NCI-H1417 (cell line): ENCODE results near the gene ACER1.

Source experiments
- DNase-seq, 3 experiments: peaks; one replicate each; lab custom pipeline; 2025; lab: John Stamatoyannopoulos, UW

The ACER1 gene

DNA sequence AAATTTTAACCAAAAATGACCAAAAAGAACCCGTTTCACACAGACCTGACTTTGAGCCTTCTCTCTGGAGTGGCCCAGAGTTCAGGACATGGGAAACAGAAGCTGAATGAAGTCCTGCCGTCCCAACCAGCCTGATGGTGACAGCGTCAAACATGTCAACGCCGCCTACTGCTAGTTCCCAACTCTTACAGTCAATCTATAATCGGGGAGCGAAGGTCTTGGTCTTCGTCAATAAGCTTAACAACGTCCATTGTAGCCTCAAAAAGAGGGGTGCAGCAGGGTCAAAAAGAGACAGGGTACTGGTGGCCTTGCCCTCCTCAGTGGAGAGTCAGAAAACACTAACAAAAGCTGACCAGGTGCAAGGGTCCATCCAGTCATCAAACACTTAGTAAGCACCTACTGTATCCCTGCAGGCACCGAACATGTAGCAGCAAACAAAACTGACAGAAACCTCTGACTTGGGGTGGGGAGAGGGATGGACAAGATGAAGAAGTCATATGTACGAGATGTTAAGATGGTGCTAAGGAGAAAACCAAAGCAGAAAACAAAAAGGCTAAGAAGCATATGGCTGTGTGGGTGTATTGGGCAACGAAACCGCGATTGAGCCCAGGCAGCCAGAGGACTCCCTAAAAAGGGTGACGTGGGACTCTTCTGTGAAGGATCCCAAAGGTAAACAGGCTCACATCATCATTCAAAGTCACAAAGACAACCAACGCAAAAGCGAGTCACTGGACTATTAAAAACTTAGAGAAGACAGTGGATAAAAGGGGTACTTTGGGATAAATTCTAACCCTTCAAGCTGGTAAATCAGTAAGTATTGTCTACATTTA lies 65.6 kb downstream of the ACER1 start:
- no peak for DNase-seq

DNA sequence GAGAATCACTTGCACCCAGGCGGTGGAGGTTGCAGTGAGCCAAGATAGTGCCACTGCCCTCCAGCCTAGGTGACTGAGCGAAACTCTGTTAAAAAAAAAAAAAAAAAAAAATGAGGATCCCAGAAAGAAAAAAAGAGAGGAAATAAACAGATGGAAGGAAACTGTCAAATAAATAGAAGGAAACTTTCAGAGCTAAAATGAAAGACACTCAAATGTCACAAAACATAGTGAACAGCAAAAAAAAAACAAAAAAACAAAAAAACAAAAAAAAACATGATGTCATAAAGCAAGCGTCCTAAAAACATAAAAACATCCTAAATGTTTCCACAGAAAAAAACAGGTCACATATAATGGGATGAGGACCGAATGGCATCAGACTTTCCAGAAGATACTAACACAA lies 68.6 kb downstream of the ACER1 start:
- no peak for DNase-seq

DNA sequence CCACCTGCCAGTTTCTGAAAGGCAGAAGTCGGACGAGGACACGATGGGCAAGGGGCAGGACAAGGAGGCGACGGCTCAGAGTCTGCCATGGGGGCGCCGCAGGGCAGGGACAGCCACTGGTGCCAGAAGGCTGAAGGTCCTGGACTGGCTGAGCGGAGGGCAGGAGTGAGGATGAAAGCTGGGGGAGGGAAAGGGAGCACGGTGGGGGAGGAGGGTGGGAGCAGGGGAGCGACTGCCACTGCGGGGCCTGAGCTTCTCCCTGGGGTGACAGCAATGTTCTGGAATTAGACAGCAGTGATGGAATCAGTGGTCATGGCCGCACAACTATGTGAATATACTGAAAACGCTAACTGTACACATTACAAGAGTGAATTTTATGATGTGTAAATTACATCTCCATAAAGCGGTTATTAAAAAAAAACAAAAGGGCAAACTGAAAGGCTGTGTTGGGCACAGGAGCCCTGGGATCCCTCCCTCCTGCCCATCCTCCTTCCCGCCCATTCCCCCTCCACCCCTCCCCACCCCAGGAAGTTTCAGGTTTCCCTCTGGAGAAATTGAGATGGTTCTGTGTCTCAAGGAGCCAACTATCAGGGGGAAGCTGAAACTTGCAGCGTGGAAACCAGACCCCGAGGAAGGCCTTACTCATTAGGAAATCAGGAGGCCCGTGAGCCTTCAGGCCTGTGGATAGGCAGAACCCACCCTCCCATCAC lies 69.5 kb downstream of the ACER1 start:
- DNase-seq: no peak

DNA sequence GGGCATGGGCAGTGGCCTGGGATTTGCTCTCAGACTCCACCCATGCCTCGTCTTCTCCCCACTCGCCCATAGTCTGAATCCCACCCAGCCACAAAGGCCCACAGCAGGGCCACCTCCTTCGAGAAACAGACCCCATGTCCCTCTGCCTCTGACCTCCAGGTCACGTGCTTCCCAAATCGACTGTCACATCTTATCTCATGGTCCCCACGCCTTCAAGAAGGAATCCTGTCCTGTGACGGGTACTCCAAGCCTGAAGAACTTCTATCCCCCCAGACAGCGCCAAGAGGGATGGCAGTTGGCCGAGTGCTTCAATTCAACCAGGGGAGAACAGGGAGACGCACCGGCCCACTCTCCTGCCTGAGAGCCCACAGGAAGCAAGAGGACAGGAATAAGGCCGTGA lies 70.1 kb downstream of the ACER1 start:
- no peak for DNase-seq

DNA sequence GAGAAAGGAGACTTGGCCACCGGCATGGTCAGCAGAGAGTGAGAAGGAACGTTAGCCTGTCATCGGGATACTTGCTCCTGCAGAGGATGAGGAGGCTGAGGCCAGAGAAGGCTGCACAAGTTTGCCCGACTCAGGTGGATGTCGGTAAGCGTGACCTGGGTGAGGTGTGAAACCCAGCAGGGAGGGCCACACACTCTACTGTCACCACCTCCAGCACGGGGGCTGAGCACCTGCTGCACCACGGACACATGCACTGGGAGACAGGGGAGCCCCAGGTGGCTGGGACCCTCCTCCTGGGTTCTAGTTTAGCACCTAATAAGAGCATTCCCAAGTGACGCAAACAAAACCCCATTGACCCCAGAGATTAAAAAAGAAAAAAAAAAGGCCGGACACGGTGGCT lies 70.9 kb downstream of the ACER1 start:
- DNase-seq: no peak

DNA sequence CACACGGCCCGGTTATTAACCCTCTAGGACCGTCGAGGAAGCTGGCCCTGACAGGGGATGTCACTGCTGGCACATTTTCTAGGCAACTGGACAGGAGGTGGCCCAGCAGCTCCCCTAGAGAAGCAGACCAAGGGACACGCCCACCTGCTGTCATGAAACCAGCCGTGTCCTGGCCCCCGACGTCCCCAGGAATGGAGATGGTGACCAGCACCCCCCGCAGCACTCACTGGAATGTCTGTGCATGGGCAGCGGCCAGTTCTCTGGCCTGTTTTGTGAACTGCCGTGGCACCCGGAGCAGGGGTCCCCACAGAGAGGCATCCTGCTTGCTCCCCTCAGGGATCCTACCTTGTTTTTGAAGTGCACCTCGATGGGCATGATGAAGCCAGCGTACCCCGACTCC lies 71.5 kb downstream of the ACER1 start:
- no peak for DNase-seq

DNA sequence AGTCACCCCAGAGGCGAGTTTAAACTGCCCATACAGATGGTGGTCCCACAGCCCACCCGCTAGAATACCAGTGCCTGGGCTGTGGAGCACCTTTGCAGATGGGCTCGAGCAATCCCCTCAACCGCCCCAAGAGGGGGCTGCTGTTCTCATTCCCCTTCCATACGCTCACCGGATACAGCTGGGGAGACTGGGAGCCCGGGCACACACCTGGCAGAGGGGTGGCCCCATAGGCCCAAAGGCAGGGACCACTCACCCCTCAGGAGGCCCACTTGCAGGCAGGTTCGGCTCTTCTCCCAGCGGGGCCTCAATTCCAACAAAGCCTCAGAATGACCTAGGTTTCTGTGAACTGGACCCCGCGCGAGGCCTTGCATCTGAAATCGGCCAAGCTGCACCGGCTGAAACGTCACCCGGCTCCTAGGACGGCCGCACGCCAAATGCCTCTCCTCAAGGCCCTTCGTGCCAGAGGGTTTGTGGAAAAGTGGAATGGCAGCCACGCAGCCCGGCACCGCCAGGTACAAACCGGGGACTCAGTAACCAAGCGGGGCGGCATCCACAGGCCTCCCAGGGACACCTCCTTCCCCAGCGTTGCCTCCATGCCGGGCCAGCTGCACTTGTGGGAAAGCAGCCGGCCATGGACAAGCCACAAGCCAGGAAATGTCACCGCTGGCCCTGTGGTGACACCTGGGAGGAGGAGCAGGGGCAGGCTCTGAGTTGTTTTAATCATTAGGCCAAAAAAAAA lies 72.3 kb downstream of the ACER1 start:
- DNase-seq: peak in 1 of 3 experiments; percentile 15

DNA sequence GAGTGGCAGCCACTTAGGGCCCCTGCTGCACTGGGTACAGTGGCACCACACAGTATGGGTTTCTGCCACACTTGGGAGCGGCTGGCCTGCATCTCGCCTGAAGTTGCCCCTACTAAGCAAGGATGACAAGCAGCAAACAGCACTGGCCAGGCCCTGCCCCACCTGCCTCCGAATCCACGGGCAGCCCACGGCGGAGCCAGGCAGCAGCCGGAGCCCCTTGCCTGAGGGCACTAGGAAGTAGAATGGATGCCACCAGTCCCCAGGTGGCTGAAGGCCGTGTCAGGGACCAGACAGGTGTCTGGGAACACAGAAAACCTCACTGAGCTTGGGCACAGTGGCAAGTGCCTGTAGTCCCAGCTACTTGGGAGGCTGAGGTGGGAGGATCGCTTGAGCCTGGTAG lies 73.0 kb downstream of the ACER1 start:
- DNase-seq: no peak

DNA sequence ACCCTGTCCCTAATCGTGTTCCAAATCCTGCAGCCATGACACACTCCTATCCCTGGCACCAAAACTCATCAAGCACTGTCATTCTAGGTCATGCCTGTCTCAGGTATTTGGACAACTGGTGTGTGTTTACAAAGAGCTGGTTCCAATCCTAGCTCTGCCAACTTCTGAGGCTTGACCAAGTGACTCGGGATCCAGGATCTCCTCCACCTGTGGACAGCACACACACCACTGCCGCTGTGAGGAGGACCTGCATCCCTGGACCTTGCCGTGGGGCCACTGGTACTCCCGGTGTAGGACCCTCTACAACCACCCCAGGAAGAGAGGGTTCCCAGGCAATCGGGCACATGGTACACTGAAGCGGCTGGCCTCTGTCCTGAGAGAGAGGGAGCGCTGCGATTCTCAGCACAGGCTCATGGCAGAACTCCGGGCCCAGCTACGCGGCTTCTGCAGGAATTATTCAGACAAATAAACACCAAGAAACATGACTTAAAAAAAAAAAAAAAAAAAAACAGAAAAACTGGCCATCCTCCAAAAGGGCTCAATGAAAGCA lies 74.0 kb downstream of the ACER1 start:
- DNase-seq: no peak

DNA sequence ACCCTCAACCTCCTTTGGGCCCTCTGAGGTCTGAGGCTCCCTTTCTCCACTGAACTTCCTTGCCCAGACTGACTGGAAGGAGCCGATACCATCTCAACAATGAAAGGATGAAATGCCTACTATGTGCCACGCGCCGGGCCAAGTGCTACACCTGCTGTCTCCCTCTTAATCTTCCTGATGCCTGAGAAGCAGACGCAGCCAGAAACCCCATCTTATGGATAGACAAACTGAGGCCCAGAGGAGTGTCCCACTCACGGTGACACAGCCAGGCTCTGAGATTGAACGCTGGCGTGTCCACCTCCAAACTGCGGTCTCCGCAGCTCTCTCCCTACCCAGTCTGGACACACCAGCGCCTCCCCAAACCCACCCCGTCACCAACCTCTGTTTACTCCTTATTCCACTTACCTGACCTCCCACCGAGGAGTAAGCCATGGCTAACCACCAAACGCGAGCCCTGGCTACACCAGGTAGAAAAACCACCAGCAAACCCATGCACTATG lies 74.5 kb downstream of the ACER1 start:
- DNase-seq: no peak
